Measurements from ENCODE around the gene RASGEF1B.
A peak's percentile ranks its signal among the peaks of the same experiment; 100 is the strongest.
"Not testable (repeated sequence)": the region's sequence is repeated elsewhere in the genome, so short reads cannot be mapped to it uniquely, and the experiment has no call there.

RASGEF1B gene

DNA sequence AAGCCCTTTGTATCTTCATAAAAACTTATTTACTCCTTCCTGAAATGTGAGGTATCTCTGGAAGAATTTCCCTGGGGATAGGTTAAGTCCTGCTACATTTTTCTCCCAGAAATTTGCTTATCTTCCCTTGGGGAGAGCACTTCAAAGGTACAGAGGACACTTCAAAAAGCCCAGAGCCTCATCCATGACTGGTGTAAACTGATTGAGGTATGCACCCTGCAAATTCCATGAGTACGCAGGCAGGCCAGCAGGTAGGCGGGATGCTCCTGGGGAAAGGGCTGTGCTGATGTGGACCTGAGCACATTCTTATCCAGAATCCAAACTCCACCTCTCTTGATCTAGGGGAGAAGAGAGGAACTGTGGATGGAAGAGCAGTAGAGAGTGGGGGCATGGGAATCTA is 26.3 kb upstream of the RASGEF1B start:
- DNase-seq, result no peak

- no peak for DNase-seq
These were observed 23.6 kb upstream of the RASGEF1B start for GRCh38 chr4:81495345-81495744.

- DNase-seq, result no peak
These were observed 22.3 kb upstream of the RASGEF1B start for GRCh38 chr4:81494031-81494431.

DNA sequence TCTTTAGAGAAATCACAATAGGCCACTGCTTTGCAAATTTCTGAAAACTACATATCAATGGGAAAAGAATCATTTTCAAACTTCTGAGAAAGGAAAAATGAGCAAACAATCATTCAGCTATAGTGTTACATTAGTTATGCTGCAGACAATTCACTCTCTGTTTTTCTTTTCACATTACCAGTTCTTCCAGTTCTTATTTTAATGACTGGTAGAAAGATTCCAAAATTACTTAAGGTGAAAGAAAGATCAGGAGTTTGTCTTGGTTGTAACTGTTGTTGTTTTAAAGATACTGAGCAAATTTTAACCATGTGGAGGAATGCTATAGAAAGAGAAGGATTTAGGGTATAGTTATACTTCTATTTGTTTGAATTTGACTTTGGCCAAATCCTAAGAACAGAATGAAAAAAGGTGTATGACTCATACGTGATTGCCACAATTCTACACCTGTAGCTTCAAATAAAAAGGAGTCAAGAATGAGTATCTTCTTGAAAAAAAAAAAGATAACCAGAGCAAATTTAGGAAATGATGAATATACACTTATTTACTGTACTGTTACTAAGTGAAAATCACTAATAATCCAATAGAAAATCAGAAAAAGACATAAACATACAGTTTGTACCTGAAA is 21.0 kb upstream of the RASGEF1B start:
- DNase-seq, result no peak

- no peak for DNase-seq
These were observed 20.2 kb upstream of the RASGEF1B start for GRCh38 chr4:81491943-81492342.

- no peak for DNase-seq
These were observed 18.9 kb upstream of the RASGEF1B start for GRCh38 chr4:81490403-81491160.

GRCh38 chr4:81486502-81486901 is 14.8 kb upstream of the RASGEF1B start:
- DNase-seq, result no peak

GRCh38 chr4:81485310-81485980 is 13.7 kb upstream of the RASGEF1B start:
- DNase-seq, result no peak

- no peak for DNase-seq
These were observed 10.6 kb upstream of the RASGEF1B start for GRCh38 chr4:81482326-81482725.

DNA sequence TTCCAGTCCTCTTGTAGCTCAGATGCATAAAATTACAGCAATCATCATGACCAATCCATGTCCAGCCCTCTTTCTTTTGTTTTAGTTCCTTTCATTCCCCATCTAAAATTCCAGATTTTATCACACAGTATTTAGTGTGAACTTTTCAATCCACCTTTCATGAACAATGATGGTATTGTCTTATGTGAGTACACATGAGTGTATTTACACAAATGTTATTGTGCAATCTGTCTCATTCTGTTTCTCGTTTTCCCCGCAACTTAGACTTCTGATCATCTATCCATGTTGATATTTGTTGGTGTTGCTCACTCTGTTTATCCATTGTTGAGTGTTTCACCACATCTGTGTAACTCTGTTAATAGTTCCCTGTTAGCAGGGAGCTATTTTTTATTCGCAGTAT is 9.4 kb upstream of the RASGEF1B start:
- no peak for DNase-seq

DNA sequence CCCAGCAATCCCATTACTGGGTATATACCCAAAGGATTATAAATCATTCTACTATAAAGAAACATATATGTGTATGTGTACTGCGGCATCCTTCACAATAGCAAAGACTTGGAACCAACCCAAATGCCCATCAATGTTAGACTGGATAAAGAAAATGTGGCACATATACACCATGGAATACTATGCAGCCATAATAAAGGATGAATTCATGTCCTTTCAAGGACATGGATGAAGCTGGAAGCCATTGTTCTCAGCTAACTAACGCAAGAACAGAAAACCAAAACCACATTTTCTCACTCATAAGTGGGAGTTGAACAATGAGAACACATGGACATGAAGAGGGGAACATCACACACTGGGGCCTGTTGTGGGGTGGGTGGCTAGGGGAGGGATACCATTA is 7.9 kb upstream of the RASGEF1B start:
- not testable (repeated sequence) for DNase-seq

DNA sequence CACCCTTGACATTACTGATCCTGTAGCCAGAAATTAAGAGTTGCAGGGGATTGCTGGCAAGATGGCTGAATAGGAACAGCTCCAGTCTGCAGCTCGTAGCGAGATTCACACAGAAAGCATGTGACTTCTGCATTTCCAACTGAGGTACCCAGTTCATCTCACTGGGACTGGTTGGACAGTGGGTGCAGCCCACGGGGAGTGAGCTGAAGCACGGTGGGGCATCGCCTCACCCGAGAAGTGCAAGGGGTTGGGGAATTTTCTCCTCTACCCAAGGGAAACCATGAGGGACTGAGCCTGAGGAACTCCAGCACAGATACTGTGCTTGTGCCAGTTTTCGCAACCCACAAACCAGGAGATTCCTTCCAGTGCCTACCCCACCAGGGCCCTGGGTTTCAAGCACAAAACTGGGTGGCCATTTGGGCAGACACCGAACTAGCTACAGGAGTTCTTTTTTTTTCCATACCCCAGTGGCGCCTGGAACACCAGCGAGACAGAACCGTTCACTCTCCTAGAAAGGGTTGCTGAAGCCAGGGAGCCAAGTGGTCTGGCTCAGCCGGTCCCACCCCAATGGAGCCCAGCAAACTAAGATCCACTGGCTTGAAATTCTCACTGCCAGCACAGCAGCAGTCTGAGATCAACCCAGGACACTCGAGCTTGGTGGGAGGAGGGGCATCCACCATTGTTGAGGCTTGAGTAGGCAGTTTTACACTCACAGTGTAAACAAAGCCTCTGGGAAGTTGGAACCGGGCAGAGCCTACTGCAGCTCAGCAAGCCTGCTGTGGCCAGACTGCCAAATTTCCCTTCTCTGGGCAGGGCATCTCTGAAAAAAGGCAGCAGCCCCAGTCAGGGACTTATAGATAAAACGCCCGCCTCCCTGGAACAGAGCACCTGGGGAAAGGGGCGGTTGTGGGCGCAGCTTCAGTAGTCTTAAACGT is 1.9 kb upstream of the RASGEF1B start:
- not testable (repeated sequence) for DNase-seq

- no peak for DNase-seq
These were observed 825 bp upstream of the RASGEF1B start for GRCh38 chr4:81472281-81473182.

DNA sequence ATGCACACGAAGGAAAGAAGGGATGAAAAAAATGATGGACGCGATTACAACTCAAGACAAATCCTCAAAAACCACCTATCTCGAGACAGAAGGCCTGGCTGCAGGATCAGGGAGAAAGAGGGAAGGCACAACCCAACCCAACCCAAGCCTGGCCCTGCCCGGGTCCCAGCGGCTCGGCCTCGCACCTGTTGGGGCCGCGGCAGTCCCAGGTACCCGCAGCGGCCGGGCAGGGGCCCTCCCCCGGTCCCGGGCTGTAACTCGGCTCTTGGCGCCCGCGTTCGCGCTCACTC is 464 bp downstream of the RASGEF1B start:
- no peak for DNase-seq

DNA sequence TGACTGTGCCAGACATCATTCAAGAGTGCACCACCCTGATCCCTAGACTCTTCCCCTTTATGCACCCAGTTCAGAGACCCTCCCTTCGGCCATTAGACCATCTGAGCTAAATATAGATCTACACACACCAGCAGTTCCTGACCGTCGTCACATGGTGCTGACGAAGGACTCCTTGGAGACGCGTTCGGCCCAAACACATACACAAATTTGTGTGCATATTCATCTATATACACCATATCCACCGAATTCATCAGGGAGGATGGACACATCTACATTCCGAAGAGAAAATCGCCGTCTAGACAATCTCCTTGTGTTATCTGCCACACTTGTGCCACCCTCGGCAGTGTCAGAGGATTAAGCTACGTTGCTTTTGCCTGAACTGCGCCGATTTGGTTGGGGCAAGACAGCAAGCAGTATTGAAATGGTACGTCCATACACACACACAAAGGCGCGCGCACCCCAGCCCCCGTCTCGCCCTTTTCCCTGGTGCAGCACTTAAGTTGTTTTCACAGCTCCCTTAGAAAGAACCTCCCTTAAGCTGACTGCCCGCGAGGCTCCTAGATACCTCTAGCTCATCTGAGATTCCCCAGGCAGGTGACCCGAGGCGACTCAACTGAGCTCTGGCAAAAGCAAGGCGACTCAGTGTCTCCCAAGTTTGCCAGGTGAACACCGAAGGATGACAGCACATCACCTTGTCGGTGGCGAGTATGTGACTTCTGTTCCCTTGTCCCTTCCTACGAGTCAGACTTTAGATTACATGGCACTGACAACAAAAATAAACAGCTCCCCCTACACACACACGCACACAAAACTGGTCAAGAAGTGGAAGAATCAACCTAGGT is 1.0 kb downstream of the RASGEF1B start:
- DNase-seq, result no peak

GRCh38 chr4:81469781-81470455 is 1.8 kb downstream of the RASGEF1B start:
- no peak for DNase-seq

DNA sequence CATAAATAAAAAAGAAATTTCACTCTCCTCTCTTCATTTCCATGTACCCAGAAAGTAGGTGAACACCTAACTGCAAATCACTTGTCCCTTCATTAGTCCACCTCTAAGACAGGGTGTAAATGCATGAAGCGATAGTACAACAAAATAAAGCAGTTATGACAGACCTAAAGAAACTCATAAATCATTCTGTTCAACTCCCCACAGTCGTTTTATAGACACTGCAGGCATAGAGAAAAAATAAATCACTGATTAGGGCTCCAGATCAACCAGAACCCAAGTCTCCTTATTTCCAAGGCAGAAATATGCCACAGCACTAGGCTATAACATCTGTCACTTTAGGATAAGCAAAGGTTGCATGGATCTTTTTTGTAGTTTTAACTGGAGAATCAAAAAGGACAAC is 3.0 kb downstream of the RASGEF1B start:
- DNase-seq, result no peak

DNA sequence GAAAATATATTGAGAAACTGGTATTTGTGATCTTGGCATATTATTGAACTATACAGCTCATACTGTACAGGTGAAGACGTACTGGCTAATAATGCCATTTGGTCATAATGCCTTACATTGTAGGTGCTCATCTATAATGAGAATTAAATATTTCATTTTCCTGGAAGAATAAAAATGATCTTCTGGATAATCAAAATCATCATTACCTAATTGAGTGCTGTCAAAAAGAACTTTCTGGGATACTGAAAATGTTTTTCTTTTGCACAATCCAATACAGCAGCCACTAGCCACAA is 4.1 kb downstream of the RASGEF1B start:
- DNase-seq, result no peak

GRCh38 chr4:81466841-81467671 is 4.7 kb downstream of the RASGEF1B start:
- peak in 1 of 2 experiments; percentile 36 for DNase-seq
